ENCODE data around the gene PIGQ.

PIGQ gene

DNA sequence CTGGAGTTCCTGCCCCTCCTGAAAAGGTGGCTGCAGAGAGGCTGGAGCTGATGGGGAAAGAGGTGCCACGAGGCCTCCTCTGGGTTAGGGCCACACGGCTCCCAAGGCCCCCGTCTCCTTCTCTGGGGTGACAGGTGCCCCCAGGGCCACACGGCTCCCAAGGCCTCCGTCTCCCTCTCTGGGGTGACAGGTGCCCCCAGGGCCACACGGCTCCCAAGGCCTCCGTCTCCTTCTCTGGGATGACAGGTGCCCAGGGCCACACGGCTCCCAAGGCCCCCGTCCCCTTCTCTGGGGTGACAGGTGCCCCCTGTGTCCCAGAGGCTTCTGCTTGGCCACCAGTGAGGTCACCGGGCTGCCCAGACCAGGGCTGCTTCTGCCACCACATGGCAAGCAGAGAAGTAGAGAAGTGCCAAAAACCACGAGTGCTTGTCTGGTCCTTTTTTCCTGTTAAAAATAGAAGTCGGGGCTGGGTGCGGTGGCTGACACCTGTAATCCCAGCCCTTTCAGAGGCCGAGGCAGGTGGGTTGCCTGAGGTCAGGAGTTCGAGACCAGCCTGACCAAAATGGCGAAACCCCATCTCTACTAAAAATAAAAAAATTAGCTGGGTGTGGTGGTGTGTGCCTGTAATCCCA, 38.2 kb upstream of the PIGQ start:
- Histone ChIP-seq H3K27ac (ENCODE audit: low read length) (no peak overlapping the region), H3K4me1 (ENCODE audit: low read length) (peaks cover 7% of the 10 kb centered on the region), H3K79me2 (ENCODE audit: low read length) (peaks cover 96% of the 10 kb centered on the region), H3K36me3 (replicated peaks; ENCODE audit: low read depth, low read length) (peaks cover 6% of the 10 kb centered on the region), H2AFZ (ENCODE audit: low read depth, low read length) (no peak overlapping the region), H4K20me1 (ENCODE audit: insufficient read depth, low read length) (peaks cover 43% of the 10 kb centered on the region), H3K4me3 (ENCODE audit: low read length) (no peak overlapping the region), H3K9ac (ENCODE audit: low read length) (no peak overlapping the region), H3K27me3 (ENCODE audit: low read depth, low read length) (no peaks in the 10 kb centered on the region), H3K4me2 (ENCODE audit: low read length) (no peak overlapping the region), H3K9me3 (ENCODE audit: insufficient read depth, low read length) (no peaks in the 10 kb centered on the region)
- no peak for TF ChIP-seq EZH2phosphoT487 (IDR thresholded peaks at IDR 0.05; ENCODE audit: low read depth)
- TF ChIP-seq, protein P1, sequence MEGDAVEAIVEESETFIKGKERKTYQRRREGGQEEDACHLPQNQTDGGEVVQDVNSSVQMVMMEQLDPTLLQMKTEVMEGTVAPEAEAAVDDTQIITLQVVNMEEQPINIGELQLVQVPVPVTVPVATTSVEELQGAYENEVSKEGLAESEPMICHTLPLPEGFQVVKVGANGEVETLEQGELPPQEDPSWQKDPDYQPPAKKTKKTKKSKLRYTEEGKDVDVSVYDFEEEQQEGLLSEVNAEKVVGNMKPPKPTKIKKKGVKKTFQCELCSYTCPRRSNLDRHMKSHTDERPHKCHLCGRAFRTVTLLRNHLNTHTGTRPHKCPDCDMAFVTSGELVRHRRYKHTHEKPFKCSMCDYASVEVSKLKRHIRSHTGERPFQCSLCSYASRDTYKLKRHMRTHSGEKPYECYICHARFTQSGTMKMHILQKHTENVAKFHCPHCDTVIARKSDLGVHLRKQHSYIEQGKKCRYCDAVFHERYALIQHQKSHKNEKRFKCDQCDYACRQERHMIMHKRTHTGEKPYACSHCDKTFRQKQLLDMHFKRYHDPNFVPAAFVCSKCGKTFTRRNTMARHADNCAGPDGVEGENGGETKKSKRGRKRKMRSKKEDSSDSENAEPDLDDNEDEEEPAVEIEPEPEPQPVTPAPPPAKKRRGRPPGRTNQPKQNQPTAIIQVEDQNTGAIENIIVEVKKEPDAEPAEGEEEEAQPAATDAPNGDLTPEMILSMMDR (IDR thresholded peaks at IDR 0.05; ENCODE audit: low read depth, low read length), result no peak

DNA sequence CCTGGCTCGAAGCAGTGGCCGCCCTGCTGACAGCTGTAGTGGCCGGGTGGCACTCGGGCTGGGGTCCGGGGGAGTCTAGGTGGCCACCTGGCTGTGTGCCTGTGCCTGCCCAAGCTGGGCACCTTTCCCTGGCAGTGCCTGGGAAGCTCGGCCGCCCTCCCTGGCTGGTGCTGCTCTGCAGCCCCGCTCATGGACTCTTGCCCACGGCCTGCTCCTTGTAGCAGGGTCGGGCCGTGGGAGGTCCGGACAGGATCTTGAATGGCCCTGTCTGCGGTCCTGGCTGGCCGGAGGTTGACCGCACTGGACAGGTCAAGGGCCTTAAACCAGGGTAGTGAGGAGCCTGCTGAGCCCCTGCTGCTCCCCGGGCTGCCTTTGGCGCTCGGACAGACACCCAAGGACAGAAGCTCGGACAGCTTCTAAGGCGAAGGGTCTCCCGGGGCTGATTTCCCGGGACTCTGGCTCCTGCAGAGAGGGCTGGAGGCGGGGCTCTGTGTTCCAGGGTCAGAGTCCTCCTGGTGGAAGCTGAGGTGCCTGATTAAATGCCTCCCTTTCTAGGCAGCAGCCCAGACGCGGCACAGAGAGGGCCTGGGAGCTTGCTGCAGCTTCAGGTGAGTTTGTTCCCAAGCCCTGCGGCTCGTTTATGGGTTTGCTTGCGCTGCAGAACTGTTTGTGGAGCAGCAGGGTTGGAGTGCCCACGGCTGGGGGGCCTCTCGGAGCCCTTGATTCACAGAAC, 36.2 kb upstream of the PIGQ start:
- no peak overlapping the region for H3K4me2 ChIP-seq (ENCODE audit: low read length)
- H3K4me1 ChIP-seq (ENCODE audit: low read length), result peaks cover 7% of the 10 kb centered on the region
- H3K27me3 ChIP-seq (ENCODE audit: low read depth, low read length), result no peaks in the 10 kb centered on the region
- H3K27ac ChIP-seq (ENCODE audit: low read length), result no peak overlapping the region
- H3K36me3 ChIP-seq (replicated peaks; ENCODE audit: low read depth, low read length), result peaks cover 6% of the 10 kb centered on the region
- no peak overlapping the region for H3K4me3 ChIP-seq (ENCODE audit: low read length)
- H3K9ac ChIP-seq (ENCODE audit: low read length), result no peak overlapping the region
- H3K79me2 ChIP-seq (ENCODE audit: low read length), result peaks cover 100% of the 10 kb centered on the region
- TF ChIP-seq, protein P1 (IDR thresholded peaks at IDR 0.05; ENCODE audit: low read depth, low read length), result no peak
- TF ChIP-seq EZH2phosphoT487 (IDR thresholded peaks at IDR 0.05; ENCODE audit: low read depth), result no peak
- peaks cover 43% of the 10 kb centered on the region for H4K20me1 ChIP-seq (ENCODE audit: insufficient read depth, low read length)
- H2AFZ ChIP-seq (ENCODE audit: low read depth, low read length), result no peak overlapping the region
- no peaks in the 10 kb centered on the region for H3K9me3 ChIP-seq (ENCODE audit: insufficient read depth, low read length)

DNA sequence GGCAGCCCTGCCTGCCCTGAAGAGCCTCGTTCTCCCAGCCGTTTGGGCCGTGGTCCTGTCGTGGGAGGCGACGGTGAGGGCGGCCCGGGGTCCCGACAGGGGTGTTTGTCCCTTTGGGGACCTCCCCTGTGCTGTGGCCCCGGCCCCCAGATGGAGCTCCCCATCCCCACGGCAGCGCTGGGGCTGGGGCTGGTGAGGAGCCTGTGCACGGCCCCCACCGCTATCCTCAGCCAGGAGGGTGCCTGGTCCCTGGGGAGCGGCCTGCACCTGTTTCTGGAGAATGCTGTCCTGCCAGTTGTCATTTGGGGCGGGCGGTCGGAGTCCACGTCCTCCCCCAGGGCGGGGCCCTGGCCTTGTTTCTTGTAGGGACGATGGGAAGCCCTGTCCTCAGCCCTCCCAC, 35.6 kb upstream of the PIGQ start:
- Histone ChIP-seq H3K27me3 (ENCODE audit: low read depth, low read length) (no peaks in the 10 kb centered on the region), H3K79me2 (ENCODE audit: low read length) (peaks cover 100% of the 10 kb centered on the region), H3K9me3 (ENCODE audit: insufficient read depth, low read length) (no peaks in the 10 kb centered on the region), H3K27ac (ENCODE audit: low read length) (no peak overlapping the region), H3K4me2 (ENCODE audit: low read length) (no peak overlapping the region), H3K9ac (ENCODE audit: low read length) (no peak overlapping the region), H2AFZ (ENCODE audit: low read depth, low read length) (no peak overlapping the region), H3K36me3 (replicated peaks; ENCODE audit: low read depth, low read length) (peaks cover 6% of the 10 kb centered on the region), H3K4me1 (ENCODE audit: low read length) (peaks cover 5% of the 10 kb centered on the region), H3K4me3 (ENCODE audit: low read length) (no peak overlapping the region), H4K20me1 (ENCODE audit: insufficient read depth, low read length) (peaks cover 40% of the 10 kb centered on the region)
- no peak for TF ChIP-seq EZH2phosphoT487 (IDR thresholded peaks at IDR 0.05; ENCODE audit: low read depth)
- TF ChIP-seq, protein P1 (IDR thresholded peaks at IDR 0.05; ENCODE audit: low read depth, low read length), result no peak

DNA sequence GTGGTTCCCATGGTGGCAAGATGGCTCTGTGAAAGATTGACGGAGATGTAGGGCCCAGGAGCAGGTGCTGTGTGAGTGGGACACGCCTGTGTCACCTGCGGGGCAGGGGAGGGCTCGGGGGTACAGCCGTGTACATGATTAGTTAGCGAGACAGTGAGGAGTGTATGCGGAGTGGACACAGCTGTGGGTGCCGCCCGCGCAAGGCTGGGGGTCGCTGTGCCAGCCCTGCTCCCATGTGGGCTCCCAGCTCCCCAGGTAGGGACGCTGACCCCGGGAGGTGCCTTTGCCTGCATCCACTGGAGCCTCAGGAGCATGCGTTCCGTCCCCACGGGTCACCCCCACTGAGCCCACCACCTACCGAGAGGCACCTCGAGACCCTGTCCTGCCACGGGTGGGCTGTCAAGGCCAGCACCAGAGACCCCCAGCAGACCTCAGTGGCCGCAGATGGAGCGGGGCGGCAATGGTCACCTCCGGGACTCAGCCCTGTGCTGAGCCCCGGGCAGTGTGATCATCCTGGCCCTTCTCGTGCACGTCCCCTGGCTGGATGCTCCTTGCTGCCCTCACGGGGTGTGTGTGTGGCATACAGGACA, 34.8 kb upstream of the PIGQ start:
- Histone ChIP-seq H3K4me3 (ENCODE audit: low read length) (no peak overlapping the region), H2AFZ (ENCODE audit: low read depth, low read length) (no peak overlapping the region), H3K27ac (ENCODE audit: low read length) (no peak overlapping the region), H3K9me3 (ENCODE audit: insufficient read depth, low read length) (no peaks in the 10 kb centered on the region), H3K4me1 (ENCODE audit: low read length) (no peaks in the 10 kb centered on the region), H3K9ac (ENCODE audit: low read length) (no peak overlapping the region), H3K4me2 (ENCODE audit: low read length) (no peak overlapping the region), H3K79me2 (ENCODE audit: low read length) (peaks cover 100% of the 10 kb centered on the region), H4K20me1 (ENCODE audit: insufficient read depth, low read length) (peaks cover 39% of the 10 kb centered on the region), H3K36me3 (replicated peaks; ENCODE audit: low read depth, low read length) (peaks cover 2% of the 10 kb centered on the region), H3K27me3 (ENCODE audit: low read depth, low read length) (no peaks in the 10 kb centered on the region)
- TF ChIP-seq EZH2phosphoT487 (IDR thresholded peaks at IDR 0.05; ENCODE audit: low read depth), result no peak
- TF ChIP-seq, protein P1 (IDR thresholded peaks at IDR 0.05; ENCODE audit: low read depth, low read length), result no peak
